ENCODE measurements around the gene GGNBP2.

Gene GGNBP2

DNA sequence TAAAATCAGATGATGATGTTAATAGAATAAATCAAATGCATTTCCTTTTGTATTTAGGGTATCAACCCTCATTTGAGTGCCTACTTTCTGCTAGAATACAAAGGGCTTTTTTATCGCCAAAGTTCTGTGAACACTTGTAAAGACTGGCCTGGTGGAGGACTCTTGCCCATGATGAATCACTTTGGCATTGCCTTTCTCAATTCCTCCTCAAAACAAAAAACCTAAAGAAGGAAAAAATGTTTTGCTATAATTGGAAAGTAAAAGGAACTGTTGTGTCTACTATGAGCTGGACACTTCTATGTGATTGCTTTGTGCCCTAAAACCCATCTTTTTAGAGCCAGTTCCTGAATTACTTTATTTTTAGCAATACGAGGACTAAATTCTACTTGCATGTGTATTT lies 34.0 kb downstream of the GGNBP2 start:
- no peak overlapping the region for H3K4me3 ChIP-seq (ENCODE audit: low read depth in 1 of 2, low read length in 2 of 2)
- no peak overlapping the region for H3K9ac ChIP-seq (ENCODE audit: low read length)
- no peak overlapping the region for H3K27ac ChIP-seq (ENCODE audit: low read depth, low read length)
- no peaks in the 10 kb centered on the region for H3K4me1 ChIP-seq (ENCODE audit: insufficient read depth, low read length)
- no peaks in the 10 kb centered on the region for H3K27me3 ChIP-seq (ENCODE audit: control insufficient read depth in 1 of 2, insufficient read depth in 2 of 2, low read length in 2 of 2)
- peaks cover 37% of the 10 kb centered on the region for H3K36me3 ChIP-seq (ENCODE audit: insufficient read depth, low read length)
- H3K9me3 ChIP-seq (ENCODE audit: low read length), result no peaks in the 10 kb centered on the region

- no peak overlapping the region for H3K27ac ChIP-seq (ENCODE audit: low read depth, low read length)
- peaks cover 55% of the 10 kb centered on the region for H3K36me3 ChIP-seq (ENCODE audit: insufficient read depth, low read length)
- H3K9me3 ChIP-seq (ENCODE audit: low read length), result no peaks in the 10 kb centered on the region
- H3K9ac ChIP-seq (ENCODE audit: low read length), result no peak overlapping the region
- no peak overlapping the region for H3K4me3 ChIP-seq (ENCODE audit: low read depth in 1 of 2, low read length in 2 of 2)
- H3K4me1 ChIP-seq (ENCODE audit: insufficient read depth, low read length), result no peaks in the 10 kb centered on the region
- no peaks in the 10 kb centered on the region for H3K27me3 ChIP-seq (ENCODE audit: control insufficient read depth in 1 of 2, insufficient read depth in 2 of 2, low read length in 2 of 2)
Measured at GRCh38 chr17:36583787-36584186, 39.1 kb downstream of the GGNBP2 start.

GRCh38 chr17:36586138-36586537 lies 41.4 kb downstream of the GGNBP2 start:
- peaks cover 54% of the 10 kb centered on the region for H3K36me3 ChIP-seq (ENCODE audit: insufficient read depth, low read length)
- no peak overlapping the region for H3K27ac ChIP-seq (ENCODE audit: low read depth, low read length)
- no peaks in the 10 kb centered on the region for H3K27me3 ChIP-seq (ENCODE audit: control insufficient read depth in 1 of 2, insufficient read depth in 2 of 2, low read length in 2 of 2)

GRCh38 chr17:36590082-36590481 lies 45.4 kb downstream of the GGNBP2 start:
- H3K4me3 ChIP-seq (ENCODE audit: low read depth in 1 of 2, low read length in 2 of 2), result no peak overlapping the region
- peaks cover 30% of the 10 kb centered on the region for H3K36me3 ChIP-seq (ENCODE audit: insufficient read depth, low read length)
- no peak overlapping the region for H3K27ac ChIP-seq (ENCODE audit: low read depth, low read length)
- H3K4me1 ChIP-seq (ENCODE audit: insufficient read depth, low read length), result peaks cover 14% of the 10 kb centered on the region
- H3K27me3 ChIP-seq (ENCODE audit: control insufficient read depth in 1 of 2, insufficient read depth in 2 of 2, low read length in 2 of 2), result no peaks in the 10 kb centered on the region
- no peak overlapping the region for H3K9ac ChIP-seq (ENCODE audit: low read length)
- H3K9me3 ChIP-seq (ENCODE audit: low read length), result no peaks in the 10 kb centered on the region

More at GRCh38 chr17:36586138-36586537, 41.4 kb downstream of the GGNBP2 start:
- no peak overlapping the region for H3K9ac ChIP-seq (ENCODE audit: low read length)
- H3K4me3 ChIP-seq (ENCODE audit: low read depth in 1 of 2, low read length in 2 of 2), result no peak overlapping the region
- H3K4me1 ChIP-seq (ENCODE audit: insufficient read depth, low read length), result peaks cover under 1% of the 10 kb centered on the region
- H3K9me3 ChIP-seq (ENCODE audit: low read length), result no peaks in the 10 kb centered on the region

GRCh38 chr17:36591434-36592315 lies 47.0 kb downstream of the GGNBP2 start, which contains the start of gene DHRS11:
Gene DHRS11 (plus strand): TSS chr17:36591879. CDS start chr17:36592010, 131 bp downstream.
- Histone ChIP-seq H3K4me3 (ENCODE audit: low read depth in 1 of 2, low read length in 2 of 2) (peak within 1 kb of the TSS; percentile 42 to 56), H3K9me3 (ENCODE audit: low read length) (no peaks in the 10 kb centered on the region), H3K27me3 (ENCODE audit: control insufficient read depth in 1 of 2, insufficient read depth in 2 of 2, low read length in 2 of 2) (no peaks in the 10 kb centered on the region), H3K36me3 (ENCODE audit: insufficient read depth, low read length) (peaks cover 16% of the 10 kb centered on the region), H3K4me1 (ENCODE audit: insufficient read depth, low read length) (peaks cover 14% of the 10 kb centered on the region), H3K9ac (ENCODE audit: low read length) (peak within 1 kb of the TSS; percentile 49), H3K27ac (ENCODE audit: low read depth, low read length) (peak within 1 kb of the TSS; percentile 54)

DNA sequence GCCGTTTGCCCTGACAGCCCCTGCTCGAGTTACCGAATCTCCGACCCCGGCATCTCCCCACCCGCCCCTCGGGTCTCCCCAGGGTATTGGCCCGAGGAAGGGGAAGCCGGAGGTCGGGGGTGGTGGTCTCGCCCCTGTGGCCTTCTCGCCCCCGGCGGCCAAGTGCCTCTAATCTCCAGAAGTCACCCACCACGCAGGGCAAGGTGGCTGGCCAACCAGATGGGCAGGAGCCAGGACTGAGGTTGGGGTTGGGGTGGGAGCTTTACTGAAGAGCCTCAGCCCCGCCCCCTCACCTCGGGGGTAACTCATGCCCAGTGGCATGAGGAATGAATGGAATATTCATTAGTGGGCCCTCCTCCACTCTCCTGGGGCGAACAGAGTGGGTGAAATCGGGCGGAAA lies 47.6 kb downstream of the GGNBP2 start:
- no peak overlapping the region for H3K27ac ChIP-seq (ENCODE audit: low read depth, low read length)
- peak overlapping the region; percentile 49 for H3K9ac ChIP-seq (ENCODE audit: low read length)
- H3K36me3 ChIP-seq (ENCODE audit: insufficient read depth, low read length), result peaks cover 10% of the 10 kb centered on the region
- H3K4me1 ChIP-seq (ENCODE audit: insufficient read depth, low read length), result peaks cover 14% of the 10 kb centered on the region
- H3K4me3 ChIP-seq (ENCODE audit: low read depth in 1 of 2, low read length in 2 of 2), result peak overlapping the region; percentile 42 to 56
- no peaks in the 10 kb centered on the region for H3K9me3 ChIP-seq (ENCODE audit: low read length)
- H3K27me3 ChIP-seq (ENCODE audit: control insufficient read depth in 1 of 2, insufficient read depth in 2 of 2, low read length in 2 of 2), result no peaks in the 10 kb centered on the region

- Histone ChIP-seq H3K27me3 (ENCODE audit: control insufficient read depth in 1 of 2, insufficient read depth in 2 of 2, low read length in 2 of 2) (no peaks in the 10 kb centered on the region), H3K27ac (ENCODE audit: low read depth, low read length) (no peak overlapping the region), H3K9ac (ENCODE audit: low read length) (peak overlapping the region; percentile 49), H3K4me3 (ENCODE audit: low read depth in 1 of 2, low read length in 2 of 2) (peak overlapping the region; percentile 42 to 56), H3K9me3 (ENCODE audit: low read length) (no peaks in the 10 kb centered on the region), H3K36me3 (ENCODE audit: insufficient read depth, low read length) (peaks cover 9% of the 10 kb centered on the region), H3K4me1 (ENCODE audit: insufficient read depth, low read length) (peaks cover 14% of the 10 kb centered on the region)
Measured at GRCh38 chr17:36592716-36593321, 48.1 kb downstream of the GGNBP2 start.

DNA sequence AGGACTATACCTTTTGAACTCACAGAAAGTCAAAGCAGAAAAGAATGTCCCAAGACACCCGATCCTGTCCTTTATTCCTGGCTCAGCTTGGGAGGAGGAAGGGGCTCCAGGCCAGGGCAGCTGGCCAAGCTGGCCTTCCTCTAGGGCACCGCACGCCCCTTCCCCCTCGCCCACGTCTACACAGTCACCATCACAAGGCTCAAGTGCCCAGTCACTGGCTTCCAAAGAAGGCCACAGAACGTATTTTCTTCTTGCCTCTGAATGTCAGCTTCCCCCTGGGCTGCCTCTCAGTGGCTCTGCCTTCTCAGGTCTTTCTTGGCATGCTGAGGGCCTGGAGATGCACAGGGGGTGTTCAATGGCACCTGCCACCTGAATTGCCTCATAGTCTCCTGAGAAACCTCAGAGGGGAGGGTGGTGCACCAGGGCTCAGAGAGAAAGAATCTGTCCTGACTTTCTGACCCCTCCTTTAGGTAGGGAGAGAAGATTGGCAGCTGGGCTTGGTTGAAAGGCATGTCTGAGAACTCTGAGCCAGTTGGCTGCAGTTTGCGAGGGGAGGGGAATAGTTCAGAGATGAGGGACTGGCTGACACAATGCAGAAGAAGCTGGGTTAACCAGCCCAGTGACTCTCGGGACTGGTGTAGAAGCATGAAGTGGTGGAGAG lies 49.1 kb downstream of the GGNBP2 start:
- H3K27ac ChIP-seq (ENCODE audit: low read depth, low read length), result no peak overlapping the region
- H3K36me3 ChIP-seq (ENCODE audit: insufficient read depth, low read length), result peaks cover 8% of the 10 kb centered on the region
- no peak overlapping the region for H3K4me3 ChIP-seq (ENCODE audit: low read depth in 1 of 2, low read length in 2 of 2)
- no peaks in the 10 kb centered on the region for H3K27me3 ChIP-seq (ENCODE audit: control insufficient read depth in 1 of 2, insufficient read depth in 2 of 2, low read length in 2 of 2)
- H3K4me1 ChIP-seq (ENCODE audit: insufficient read depth, low read length), result peaks cover 14% of the 10 kb centered on the region
- no peaks in the 10 kb centered on the region for H3K9me3 ChIP-seq (ENCODE audit: low read length)
- H3K9ac ChIP-seq (ENCODE audit: low read length), result no peak overlapping the region

- Histone ChIP-seq H3K9ac (ENCODE audit: low read length) (no peak overlapping the region), H3K27ac (ENCODE audit: low read depth, low read length) (no peak overlapping the region), H3K4me3 (ENCODE audit: low read depth in 1 of 2, low read length in 2 of 2) (no peak overlapping the region), H3K9me3 (ENCODE audit: low read length) (no peaks in the 10 kb centered on the region), H3K36me3 (ENCODE audit: insufficient read depth, low read length) (no peaks in the 10 kb centered on the region), H3K27me3 (ENCODE audit: control insufficient read depth in 1 of 2, insufficient read depth in 2 of 2, low read length in 2 of 2) (no peaks in the 10 kb centered on the region), H3K4me1 (ENCODE audit: insufficient read depth, low read length) (peaks cover 14% of the 10 kb centered on the region)
Measured at GRCh38 chr17:36594626-36595401, 50.1 kb downstream of the GGNBP2 start.

- no peaks in the 10 kb centered on the region for H3K27me3 ChIP-seq (ENCODE audit: control insufficient read depth in 1 of 2, insufficient read depth in 2 of 2, low read length in 2 of 2)
- no peak overlapping the region for H3K4me3 ChIP-seq (ENCODE audit: low read depth in 1 of 2, low read length in 2 of 2)
- H3K9me3 ChIP-seq (ENCODE audit: low read length), result no peaks in the 10 kb centered on the region
- H3K4me1 ChIP-seq (ENCODE audit: insufficient read depth, low read length), result peaks cover 18% of the 10 kb centered on the region
- H3K9ac ChIP-seq (ENCODE audit: low read length), result no peak overlapping the region
- no peaks in the 10 kb centered on the region for H3K36me3 ChIP-seq (ENCODE audit: insufficient read depth, low read length)
- H3K27ac ChIP-seq (ENCODE audit: low read depth, low read length), result no peak overlapping the region
Measured at GRCh38 chr17:36597226-36597625, 52.5 kb downstream of the GGNBP2 start.
